Mucosa of rectum (tissue), 2 donors: Measurements from ENCODE around the gene PRKAR1A.

Experiments
- H3K27ac ChIP-seq, 2 donors: one replicate each; pipeline ENCODE4 v1.7.0; 2013; ENCODE audit warnings: inconsistent platforms in 2 of 2, low read depth in 2 of 2, low read length in 2 of 2
- H3K27me3 ChIP-seq, 2 donors: one replicate each; pipeline ENCODE4 v1.7.0; 2013; ENCODE audit warnings: low read length in 2 of 2; ENCODE audit not compliant: control insufficient read depth in 2 of 2, insufficient read depth in 2 of 2
- H3K36me3 ChIP-seq, 2 donors: one replicate each; pipeline ENCODE4 v1.7.0; 2013; ENCODE audit warnings: low read length in 2 of 2; ENCODE audit not compliant: control insufficient read depth in 2 of 2, insufficient read depth in 2 of 2
- H3K4me1 ChIP-seq, 2 donors: one replicate each; pipeline ENCODE4 v1.7.0; 2013; ENCODE audit warnings: low read length in 2 of 2, mild to moderate bottlenecking in 1 of 2; ENCODE audit not compliant: control insufficient read depth in 2 of 2, insufficient read depth in 2 of 2
- H3K4me3 ChIP-seq, 2 donors: one replicate each; pipeline ENCODE4 v1.7.0; 2013; ENCODE audit warnings: low read length in 2 of 2
- H3K9ac ChIP-seq, 2 donors: one replicate each; pipeline ENCODE4 v1.7.0; 2013; ENCODE audit warnings: low read length in 2 of 2, low read depth in 1 of 2, mild to moderate bottlenecking in 1 of 2
- H3K9me3 ChIP-seq, 2 donors: one replicate each; pipeline ENCODE4 v1.7.0; 2013; ENCODE audit warnings: low read length in 2 of 2; ENCODE audit not compliant: control insufficient read depth in 2 of 2
- donor health status: healthy.
- donor health status: Normal muscosa, but diverticular disease.

PRKAR1A gene

GRCh38 chr17:68564415-68565111 lies 52.3 kb downstream of the PRKAR1A start:
- H3K9ac ChIP-seq = no peak overlapping the region
- no peaks in the 10 kb centered on the region for H3K36me3 ChIP-seq
- H3K4me1 ChIP-seq = no peaks in the 10 kb centered on the region
- H3K4me3 ChIP-seq = no peak overlapping the region
- H3K27me3 ChIP-seq = no peaks in the 10 kb centered on the region
- H3K27ac ChIP-seq = no peak overlapping the region
- no peaks in the 10 kb centered on the region for H3K9me3 ChIP-seq

GRCh38 chr17:68565661-68566441 lies 53.6 kb downstream of the PRKAR1A start:
- Histone ChIP-seq H3K27me3 (no peaks in the 10 kb centered on the region), H3K9me3 (no peaks in the 10 kb centered on the region), H3K4me1 (no peaks in the 10 kb centered on the region), H3K9ac (no peak overlapping the region), H3K4me3 (no peak overlapping the region), H3K27ac (no peak overlapping the region), H3K36me3 (no peaks in the 10 kb centered on the region)

- Histone ChIP-seq H3K4me3 (no peak overlapping the region), H3K27me3 (no peaks in the 10 kb centered on the region), H3K27ac (no peak overlapping the region), H3K9me3 (no peaks in the 10 kb centered on the region), H3K4me1 (no peaks in the 10 kb centered on the region), H3K9ac (no peak overlapping the region), H3K36me3 (no peaks in the 10 kb centered on the region)
These were observed 54.2 kb downstream of the PRKAR1A start for GRCh38 chr17:68566442-68566738.

GRCh38 chr17:68567035-68567434 lies 54.8 kb downstream of the PRKAR1A start:
- no peak overlapping the region for H3K27ac ChIP-seq
- no peaks in the 10 kb centered on the region for H3K4me1 ChIP-seq
- H3K27me3 ChIP-seq = no peaks in the 10 kb centered on the region
- no peaks in the 10 kb centered on the region for H3K36me3 ChIP-seq
- H3K9me3 ChIP-seq = no peaks in the 10 kb centered on the region
- no peak overlapping the region for H3K9ac ChIP-seq
- no peak overlapping the region for H3K4me3 ChIP-seq

- no peaks in the 10 kb centered on the region for H3K36me3 ChIP-seq
These were observed 55.4 kb downstream of the PRKAR1A start for GRCh38 chr17:68567581-68567980.

GRCh38 chr17:68568581-68568980 lies 56.4 kb downstream of the PRKAR1A start:
- no peak overlapping the region for H3K4me3 ChIP-seq
- H3K27ac ChIP-seq = no peak overlapping the region
- no peaks in the 10 kb centered on the region for H3K9me3 ChIP-seq
- no peaks in the 10 kb centered on the region for H3K36me3 ChIP-seq
- no peaks in the 10 kb centered on the region for H3K27me3 ChIP-seq
- H3K4me1 ChIP-seq = no peaks in the 10 kb centered on the region
- H3K9ac ChIP-seq = no peak overlapping the region

More at GRCh38 chr17:68567581-68567980, 55.4 kb downstream of the PRKAR1A start:
- no peak overlapping the region for H3K9ac ChIP-seq
- H3K27me3 ChIP-seq = no peaks in the 10 kb centered on the region
- no peak overlapping the region for H3K4me3 ChIP-seq
- H3K9me3 ChIP-seq = no peaks in the 10 kb centered on the region
- no peak overlapping the region for H3K27ac ChIP-seq
- no peaks in the 10 kb centered on the region for H3K4me1 ChIP-seq

- no peaks in the 10 kb centered on the region for H3K27me3 ChIP-seq
- H3K4me3 ChIP-seq = no peak overlapping the region
- H3K27ac ChIP-seq = no peak overlapping the region
These were observed 57.1 kb downstream of the PRKAR1A start for GRCh38 chr17:68569346-68569745.

GRCh38 chr17:68570526-68570925 lies 58.3 kb downstream of the PRKAR1A start:
- H3K4me3 ChIP-seq = no peak overlapping the region
- no peaks in the 10 kb centered on the region for H3K4me1 ChIP-seq
- no peaks in the 10 kb centered on the region for H3K27me3 ChIP-seq
- H3K36me3 ChIP-seq = no peaks in the 10 kb centered on the region
- no peaks in the 10 kb centered on the region for H3K9me3 ChIP-seq
- no peak overlapping the region for H3K27ac ChIP-seq
- H3K9ac ChIP-seq = no peak overlapping the region

More at GRCh38 chr17:68569346-68569745, 57.1 kb downstream of the PRKAR1A start:
- H3K9ac ChIP-seq = no peak overlapping the region
- no peaks in the 10 kb centered on the region for H3K36me3 ChIP-seq
- H3K4me1 ChIP-seq = no peaks in the 10 kb centered on the region
- H3K9me3 ChIP-seq = no peaks in the 10 kb centered on the region

GRCh38 chr17:68572138-68572842 lies 60.1 kb downstream of the PRKAR1A start:
- H3K9me3 ChIP-seq = no peaks in the 10 kb centered on the region
- H3K9ac ChIP-seq = no peak overlapping the region
- no peaks in the 10 kb centered on the region for H3K36me3 ChIP-seq
- H3K4me1 ChIP-seq = no peaks in the 10 kb centered on the region
- no peaks in the 10 kb centered on the region for H3K27me3 ChIP-seq
- no peak overlapping the region for H3K4me3 ChIP-seq
- H3K27ac ChIP-seq = no peak overlapping the region

GRCh38 chr17:68573338-68573737 lies 61.1 kb downstream of the PRKAR1A start:
- H3K9ac ChIP-seq = no peak overlapping the region
- no peak overlapping the region for H3K4me3 ChIP-seq
- no peaks in the 10 kb centered on the region for H3K36me3 ChIP-seq
- H3K27me3 ChIP-seq = no peaks in the 10 kb centered on the region
- H3K4me1 ChIP-seq = no peaks in the 10 kb centered on the region
- no peaks in the 10 kb centered on the region for H3K9me3 ChIP-seq
- no peak overlapping the region for H3K27ac ChIP-seq
